ENCODE measurements around the gene HERC5.
"Not testable (repeated sequence)": the region's sequence is repeated elsewhere in the genome, so short reads cannot be mapped to it uniquely, and the experiment has no call there.

HERC5 gene

GRCh38 chr4:88456670-88457306 is at the start of gene HERC5:
Gene HERC5, plus strand, starts transcription at chr4:88457119. Its CDS starts 151 bp downstream, at chr4:88457270.
- peak; percentile 91 for DNase-seq

DNA sequence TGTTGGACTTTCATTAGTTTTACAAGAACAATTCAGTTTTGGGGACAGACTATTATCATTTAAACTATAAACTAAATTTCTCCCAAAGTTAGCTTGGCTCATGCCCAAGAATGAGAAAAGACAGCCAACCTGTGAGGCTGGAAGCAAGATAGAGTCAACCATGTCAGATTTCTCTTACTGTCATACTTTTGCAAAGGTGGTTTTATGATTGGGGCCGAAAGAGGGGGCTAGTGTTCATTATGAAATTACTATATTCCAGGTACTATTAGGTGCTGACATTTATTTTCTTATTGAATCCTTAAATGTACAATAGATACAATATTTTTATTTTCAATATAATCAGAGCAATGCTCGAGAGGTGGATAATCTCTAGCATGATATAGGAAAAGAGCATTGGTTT is 47.7 kb upstream of the HERC5 start:
- DNase-seq = no peak

GRCh38 chr4:88409789-88410188 is 47.1 kb upstream of the HERC5 start:
- DNase-seq = no peak

DNA sequence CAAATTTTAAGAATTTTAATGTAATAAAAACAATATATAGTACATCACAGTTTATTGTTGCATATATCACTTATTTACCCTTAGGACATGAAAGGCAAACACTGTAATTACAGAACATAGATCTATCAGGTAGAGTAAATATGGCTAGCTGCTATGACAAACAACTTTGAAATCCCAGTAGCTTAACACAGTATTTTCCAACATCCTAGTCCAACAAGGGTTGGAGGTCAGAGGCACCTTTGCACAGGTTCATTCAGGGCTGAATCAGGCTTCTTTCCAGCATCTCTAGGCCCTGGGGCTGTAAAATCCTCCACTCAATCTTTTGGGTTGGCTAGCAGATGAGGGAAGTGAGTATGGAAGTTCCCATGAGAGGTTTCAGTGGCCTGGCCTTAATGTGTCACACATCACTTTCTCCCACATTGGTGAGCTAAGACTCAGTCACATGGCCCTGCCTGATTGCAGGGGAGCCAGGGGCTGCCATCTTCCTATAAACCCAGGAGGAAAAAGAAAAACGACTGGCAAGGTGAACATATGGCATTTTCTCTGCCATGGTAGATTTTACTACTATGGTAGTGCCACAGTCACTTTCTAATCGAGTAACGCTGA is 45.3 kb upstream of the HERC5 start:
- no peak for DNase-seq

- DNase-seq = no peak
Measured at GRCh38 chr4:88413801-88414200, 43.1 kb upstream of the HERC5 start.

- no peak for DNase-seq
Measured at GRCh38 chr4:88414755-88415154, 42.2 kb upstream of the HERC5 start.

- no peak for DNase-seq
Measured at GRCh38 chr4:88415982-88416381, 40.9 kb upstream of the HERC5 start.

DNA sequence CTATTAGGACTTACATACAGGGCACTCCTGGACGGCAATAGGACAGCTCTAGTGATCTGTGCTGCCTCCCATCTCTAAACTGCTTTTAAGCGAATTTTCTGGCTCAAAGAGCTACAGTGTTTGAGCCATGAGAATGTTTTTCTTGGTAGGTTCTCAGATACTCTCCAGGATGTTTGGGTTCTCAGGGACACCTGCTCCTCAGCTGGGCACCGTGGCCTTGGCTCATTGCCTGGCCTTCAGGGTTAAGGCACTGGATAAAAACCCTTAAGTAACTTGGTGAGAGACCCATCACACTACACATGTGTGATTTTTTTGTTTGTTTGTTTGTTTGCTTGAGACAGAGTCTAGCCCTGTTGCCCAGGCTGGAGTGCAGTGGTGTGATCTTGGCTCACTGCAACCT is 38.5 kb upstream of the HERC5 start:
- no peak for DNase-seq

DNA sequence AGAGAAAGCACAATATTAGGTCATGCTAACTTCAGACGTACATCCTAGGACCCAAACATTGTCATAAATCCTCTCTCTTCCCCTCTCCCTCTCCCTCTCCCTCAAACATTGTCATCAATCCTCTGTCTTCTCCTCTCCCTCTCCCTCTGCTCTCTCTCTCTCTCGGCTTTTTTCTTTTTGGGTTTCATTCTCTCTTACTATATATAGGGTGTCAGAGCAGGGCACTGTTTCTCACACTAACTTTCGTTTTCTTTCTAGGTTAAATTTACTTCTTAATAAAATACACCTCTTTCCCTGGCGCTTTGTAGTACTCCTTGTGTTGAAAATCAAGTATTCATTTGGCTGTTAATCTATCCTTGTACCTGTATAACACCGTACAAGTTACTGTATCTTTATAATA is 37.0 kb upstream of the HERC5 start:
- DNase-seq = no peak

GRCh38 chr4:88420844-88421243 is 36.1 kb upstream of the HERC5 start:
- DNase-seq = no peak

GRCh38 chr4:88422403-88422802 is 34.5 kb upstream of the HERC5 start:
- DNase-seq = no peak

DNA sequence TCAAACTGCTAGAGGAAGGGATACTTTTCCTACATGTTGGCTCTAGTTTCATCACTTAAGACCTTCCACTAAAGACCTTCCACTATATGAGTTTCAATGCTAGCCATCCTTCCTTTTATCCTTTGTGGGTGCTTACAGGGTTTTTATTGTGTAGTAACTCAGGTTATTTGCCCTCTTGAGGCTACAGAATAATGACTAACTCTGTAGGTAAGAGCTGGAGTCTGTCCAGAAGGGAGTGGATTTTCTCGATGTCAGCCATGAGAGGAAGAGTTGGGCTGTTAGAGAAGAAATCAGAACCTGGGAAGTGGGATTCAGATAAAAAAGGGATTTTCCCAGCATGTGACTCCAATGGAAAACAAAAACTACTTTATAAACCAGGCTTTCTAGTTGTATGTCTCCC is 27.5 kb upstream of the HERC5 start:
- no peak for DNase-seq

GRCh38 chr4:88435987-88436693 is 20.8 kb upstream of the HERC5 start:
- no peak for DNase-seq

DNA sequence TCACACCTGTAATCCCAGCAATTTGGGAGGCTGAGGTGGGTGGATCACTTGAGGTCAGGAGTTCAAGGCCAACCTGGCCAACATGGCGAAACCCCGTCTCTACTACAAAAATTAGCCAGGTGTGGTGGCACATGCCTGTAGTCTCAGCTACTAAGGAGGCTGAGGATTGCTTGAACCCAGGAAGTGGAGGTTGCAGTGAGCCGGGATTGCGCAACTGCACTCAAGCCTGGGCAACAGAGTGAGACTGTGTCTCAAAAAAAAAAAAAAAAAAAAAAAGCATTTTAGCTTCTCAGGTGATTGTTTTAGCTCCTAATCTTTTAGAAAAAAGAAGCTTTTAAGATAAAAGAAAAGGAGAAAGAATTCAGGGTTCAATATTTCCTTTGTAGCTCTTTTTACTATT is 19.0 kb upstream of the HERC5 start:
- DNase-seq = not testable (repeated sequence)

DNA sequence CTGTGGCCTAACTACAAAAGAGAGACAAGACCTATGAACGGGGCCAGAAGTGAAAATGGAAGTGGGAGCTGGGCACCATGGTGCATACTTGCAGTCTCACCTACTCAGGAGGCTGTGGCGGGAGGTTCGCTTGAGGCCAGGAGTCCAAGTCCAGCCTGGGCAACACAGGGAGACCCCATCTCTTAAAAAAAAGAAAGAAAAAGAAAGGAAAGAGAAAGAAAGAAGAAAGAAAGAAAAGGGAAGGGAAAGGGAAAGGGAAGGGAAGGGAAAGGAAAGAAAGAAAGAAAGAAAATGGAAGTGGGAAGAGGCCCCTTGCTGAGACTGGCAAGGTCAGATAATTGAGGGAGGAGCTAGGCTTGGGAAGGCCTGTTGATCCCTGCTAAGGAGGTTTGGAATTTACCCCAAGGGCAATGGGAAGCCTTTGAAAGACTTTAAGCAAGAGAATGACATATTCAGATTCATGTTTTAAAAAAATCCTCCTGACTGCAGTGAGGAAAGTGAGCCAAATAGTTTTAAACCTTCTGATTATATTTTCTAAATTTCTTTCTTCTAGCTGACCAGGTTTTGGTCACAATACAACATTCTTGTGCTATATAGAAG is 17.7 kb upstream of the HERC5 start:
- DNase-seq = no peak

DNA sequence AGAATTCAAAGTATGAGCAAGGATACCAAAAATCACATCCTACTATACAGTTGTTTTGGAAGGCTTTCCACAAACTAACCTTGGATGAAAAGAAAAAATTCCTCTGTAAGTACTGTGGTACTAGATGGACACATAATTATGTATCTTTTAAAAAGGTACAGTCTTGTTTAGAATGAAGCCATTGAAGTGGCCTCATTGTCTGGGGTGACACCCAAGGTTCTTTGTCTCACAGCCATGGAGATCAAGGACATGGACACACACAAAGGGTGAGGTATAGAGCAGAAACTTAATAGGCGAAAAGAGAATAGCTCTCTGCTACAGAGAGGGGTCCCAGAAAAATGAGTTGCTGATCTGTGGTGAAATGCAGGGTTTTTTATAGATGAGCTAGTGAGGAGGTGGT is 16.8 kb upstream of the HERC5 start:
- no peak for DNase-seq

GRCh38 chr4:88441696-88442095 is 15.2 kb upstream of the HERC5 start:
- DNase-seq = no peak

- no peak for DNase-seq
Measured at GRCh38 chr4:88442689-88443191, 14.2 kb upstream of the HERC5 start.

- DNase-seq = no peak
Measured at GRCh38 chr4:88443486-88443885, 13.4 kb upstream of the HERC5 start.

- DNase-seq = no peak
Measured at GRCh38 chr4:88445252-88445651, 11.7 kb upstream of the HERC5 start.

DNA sequence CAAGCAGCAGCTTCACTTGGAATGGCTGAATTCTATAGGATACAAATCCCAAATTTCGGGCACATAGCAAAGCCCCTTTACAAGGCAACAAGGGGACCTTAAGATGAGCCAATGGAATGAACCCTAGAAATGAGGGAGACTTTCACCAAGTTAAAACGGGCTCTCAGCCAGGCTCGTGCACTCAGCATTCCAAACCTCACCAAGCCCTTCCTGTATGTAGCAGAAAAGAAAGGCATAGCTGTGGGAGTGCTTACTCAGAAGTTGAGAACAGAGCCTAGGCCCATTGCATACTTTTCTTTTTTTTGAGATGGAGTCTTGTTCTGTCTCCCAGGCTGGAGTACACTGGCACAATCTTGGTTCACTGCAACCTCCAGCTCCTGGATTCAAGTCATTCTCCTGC is 10.8 kb upstream of the HERC5 start:
- DNase-seq = no peak

DNA sequence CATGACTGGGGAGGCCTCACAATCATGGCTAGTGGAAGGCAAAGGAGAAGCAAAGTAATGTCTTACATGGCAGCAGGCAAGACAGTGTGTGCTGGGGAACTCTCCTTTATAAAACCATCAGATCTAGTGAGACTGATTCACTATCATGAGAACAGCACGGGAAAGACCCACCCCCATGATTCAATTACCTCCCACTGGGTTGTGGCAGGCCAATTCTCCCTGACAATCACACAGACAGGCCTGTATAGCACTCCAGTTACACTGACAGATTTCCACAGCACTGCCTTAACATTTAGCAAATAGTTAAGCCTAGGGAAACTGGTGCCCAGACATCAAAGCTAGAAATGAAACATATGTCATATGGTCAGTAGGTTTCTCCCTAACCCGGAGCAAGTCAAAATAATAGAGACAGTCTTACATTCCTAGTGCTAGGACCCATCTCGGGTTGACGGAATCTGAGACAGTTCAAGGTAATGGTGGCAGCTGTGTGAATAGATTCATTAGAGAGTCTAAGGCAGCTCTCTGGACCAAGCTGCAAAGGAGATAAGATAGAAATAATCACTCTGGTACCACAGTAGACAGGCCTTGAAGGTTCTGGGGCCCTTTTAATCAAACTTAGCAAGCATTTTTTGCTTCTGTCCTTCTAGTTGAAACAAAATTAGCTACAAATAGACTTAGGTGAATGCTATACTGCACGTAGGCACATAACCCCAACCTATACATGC is 9.4 kb upstream of the HERC5 start:
- DNase-seq = no peak

DNA sequence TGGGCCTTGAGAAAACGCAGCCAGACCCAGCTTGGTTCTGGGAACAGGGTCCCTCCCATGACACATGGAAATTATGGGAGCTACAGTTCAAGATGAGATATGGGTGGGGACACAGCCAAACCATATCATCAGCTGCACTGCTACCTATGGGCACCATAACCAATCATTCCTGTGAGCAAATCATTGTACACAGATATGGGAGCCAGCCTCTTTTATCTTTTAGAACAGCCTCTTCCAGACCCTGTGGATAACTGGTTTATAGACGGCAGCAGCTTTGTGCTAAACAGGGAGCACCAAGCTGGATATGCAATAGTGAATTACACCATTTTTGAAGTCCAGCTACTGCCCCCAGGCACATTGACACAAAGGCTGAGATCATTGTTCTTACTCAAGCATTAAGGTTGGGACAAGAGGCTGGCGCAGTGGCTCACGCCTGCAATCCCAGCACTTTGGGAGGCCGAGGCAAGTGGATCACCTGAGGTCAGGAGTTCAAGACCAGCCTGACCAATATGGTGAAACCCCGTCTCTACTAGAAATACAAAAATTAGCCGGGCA is 8.6 kb upstream of the HERC5 start:
- not testable (repeated sequence) for DNase-seq
